ENCODE data around the gene GATA3.

The GATA3 gene

DNA sequence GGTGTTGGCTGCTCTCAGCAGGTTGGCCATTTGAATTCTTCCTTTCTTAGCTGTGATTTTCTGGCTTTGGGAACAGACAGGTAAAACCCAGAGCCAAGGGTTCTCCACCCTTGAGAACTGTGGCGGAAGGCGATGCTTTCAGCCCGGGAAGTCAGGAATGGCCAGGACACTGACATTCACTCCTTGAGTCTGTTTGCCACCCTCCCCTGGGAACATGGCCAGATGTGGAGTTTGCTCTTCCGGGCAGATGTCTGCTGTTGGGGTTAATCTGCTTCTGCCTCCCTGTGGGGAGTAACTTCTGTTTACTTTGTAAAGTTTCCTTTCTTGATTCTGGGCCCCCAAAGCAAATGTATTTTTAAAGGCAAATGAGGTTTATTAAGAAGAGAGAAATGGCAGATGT lies 17.7 kb downstream of the GATA3 start:
- H3K27ac ChIP-seq: no peak overlapping the region
- TF ChIP-seq, protein P1, sequence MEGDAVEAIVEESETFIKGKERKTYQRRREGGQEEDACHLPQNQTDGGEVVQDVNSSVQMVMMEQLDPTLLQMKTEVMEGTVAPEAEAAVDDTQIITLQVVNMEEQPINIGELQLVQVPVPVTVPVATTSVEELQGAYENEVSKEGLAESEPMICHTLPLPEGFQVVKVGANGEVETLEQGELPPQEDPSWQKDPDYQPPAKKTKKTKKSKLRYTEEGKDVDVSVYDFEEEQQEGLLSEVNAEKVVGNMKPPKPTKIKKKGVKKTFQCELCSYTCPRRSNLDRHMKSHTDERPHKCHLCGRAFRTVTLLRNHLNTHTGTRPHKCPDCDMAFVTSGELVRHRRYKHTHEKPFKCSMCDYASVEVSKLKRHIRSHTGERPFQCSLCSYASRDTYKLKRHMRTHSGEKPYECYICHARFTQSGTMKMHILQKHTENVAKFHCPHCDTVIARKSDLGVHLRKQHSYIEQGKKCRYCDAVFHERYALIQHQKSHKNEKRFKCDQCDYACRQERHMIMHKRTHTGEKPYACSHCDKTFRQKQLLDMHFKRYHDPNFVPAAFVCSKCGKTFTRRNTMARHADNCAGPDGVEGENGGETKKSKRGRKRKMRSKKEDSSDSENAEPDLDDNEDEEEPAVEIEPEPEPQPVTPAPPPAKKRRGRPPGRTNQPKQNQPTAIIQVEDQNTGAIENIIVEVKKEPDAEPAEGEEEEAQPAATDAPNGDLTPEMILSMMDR (conservative IDR thresholded peaks at IDR 0.05): no peak

DNA sequence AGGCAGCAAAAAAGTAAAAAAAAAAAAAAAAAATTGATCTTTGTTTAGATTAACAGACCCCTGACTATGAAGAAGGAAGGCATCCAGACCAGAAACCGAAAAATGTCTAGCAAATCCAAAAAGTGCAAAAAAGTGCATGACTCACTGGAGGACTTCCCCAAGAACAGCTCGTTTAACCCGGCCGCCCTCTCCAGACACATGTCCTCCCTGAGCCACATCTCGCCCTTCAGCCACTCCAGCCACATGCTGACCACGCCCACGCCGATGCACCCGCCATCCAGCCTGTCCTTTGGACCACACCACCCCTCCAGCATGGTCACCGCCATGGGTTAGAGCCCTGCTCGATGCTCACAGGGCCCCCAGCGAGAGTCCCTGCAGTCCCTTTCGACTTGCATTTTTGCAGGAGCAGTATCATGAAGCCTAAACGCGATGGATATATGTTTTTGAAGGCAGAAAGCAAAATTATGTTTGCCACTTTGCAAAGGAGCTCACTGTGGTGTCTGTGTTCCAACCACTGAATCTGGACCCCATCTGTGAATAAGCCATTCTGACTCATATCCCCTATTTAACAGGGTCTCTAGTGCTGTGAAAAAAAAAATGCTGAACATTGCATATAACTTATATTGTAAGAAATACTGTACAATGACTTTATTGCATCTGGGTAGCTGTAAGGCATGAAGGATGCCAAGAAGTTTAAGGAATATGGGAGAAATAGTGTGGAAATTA lies 19.4 kb downstream of the GATA3 start:
- TF ChIP-seq ZFX (IDR thresholded peaks at IDR 0.05): no peak
- TF ChIP-seq, protein P1 (conservative IDR thresholded peaks at IDR 0.05): no peak
- H3K27ac ChIP-seq: no peak overlapping the region

DNA sequence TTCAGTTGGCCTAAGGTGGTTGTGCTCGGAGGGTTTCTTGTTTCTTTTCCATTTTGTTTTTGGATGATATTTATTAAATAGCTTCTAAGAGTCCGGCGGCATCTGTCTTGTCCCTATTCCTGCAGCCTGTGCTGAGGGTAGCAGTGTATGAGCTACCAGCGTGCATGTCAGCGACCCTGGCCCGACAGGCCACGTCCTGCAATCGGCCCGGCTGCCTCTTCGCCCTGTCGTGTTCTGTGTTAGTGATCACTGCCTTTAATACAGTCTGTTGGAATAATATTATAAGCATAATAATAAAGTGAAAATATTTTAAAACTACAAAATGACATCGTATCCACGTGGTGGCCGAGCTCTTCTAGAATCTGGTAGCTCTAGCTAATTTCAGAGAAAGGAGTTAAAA lies 20.4 kb downstream of the GATA3 start:
- H3K27ac ChIP-seq: no peak overlapping the region
- no peak for TF ChIP-seq ZFX (IDR thresholded peaks at IDR 0.05)
- TF ChIP-seq, protein P1 (conservative IDR thresholded peaks at IDR 0.05): no peak

DNA sequence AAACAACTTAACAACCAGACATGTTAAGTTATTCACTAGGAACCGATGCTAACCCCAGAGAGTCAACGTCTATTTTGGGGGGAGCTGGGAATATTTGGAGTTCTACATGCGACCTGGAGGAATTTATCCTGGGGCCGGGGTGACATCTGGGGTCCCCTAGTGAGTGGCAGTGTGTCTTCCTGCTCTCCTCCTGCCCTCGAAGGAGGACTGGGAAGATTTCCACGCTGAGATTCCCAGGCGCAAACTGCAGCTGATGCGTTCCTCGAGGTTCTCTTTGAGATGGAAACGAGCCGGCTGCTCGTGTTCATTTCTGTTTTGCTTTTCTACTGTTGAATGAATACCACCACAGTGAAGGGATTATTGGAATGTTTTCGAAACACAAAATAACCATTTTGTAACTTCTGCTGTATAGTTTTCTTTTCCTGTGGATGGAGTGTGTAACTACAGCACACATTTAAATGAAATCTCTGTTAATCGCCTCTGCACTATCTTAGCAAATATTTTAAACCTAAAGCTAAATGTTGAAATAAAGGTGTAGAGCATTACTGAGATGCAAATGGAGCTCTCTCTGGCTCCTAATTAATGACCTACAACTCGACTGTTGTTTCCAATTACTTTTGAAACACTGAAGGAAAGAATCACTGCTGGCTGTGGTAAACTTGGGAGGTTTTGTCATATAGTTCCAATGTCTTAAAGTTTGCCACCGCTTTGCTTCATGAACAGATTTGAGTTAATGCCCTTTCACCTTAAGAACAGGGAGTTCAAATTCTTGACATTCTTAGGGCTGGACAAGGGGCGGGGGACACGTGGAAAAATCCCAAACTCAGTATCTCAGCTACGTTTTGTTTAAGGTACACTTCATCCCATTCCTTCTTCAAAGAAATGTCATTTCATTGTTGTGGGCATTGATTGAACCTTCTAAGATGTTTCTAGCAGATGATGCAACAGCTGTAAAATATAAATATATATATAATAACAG lies 21.1 kb downstream of the GATA3 start:
- no peak overlapping the region for H3K27ac ChIP-seq
- TF ChIP-seq ZFX (IDR thresholded peaks at IDR 0.05): no peak
- TF ChIP-seq, protein P1 (conservative IDR thresholded peaks at IDR 0.05): no peak

DNA sequence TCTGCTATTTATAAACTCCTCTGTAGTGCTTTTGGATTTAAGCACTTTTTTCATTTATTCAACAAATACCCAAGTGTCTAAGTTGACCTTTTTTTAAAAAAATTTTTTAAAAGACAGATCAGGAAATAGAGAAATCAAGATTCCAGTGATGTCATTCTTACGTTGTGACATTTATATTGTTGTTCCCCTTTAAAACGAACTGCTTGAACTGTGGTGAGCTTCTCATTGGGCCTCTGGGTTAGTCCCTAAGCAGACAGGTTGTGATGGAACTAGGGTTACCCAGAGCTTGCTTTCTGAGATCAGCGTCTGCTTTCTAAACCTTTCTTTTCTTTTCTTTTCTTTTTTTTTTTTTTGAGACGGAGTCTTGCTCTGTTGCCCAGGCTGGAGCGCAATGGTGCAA lies 22.4 kb downstream of the GATA3 start:
- TF ChIP-seq, protein P1 (conservative IDR thresholded peaks at IDR 0.05): no peak
- no peak for TF ChIP-seq ZFX (IDR thresholded peaks at IDR 0.05)
- no peak overlapping the region for H3K27ac ChIP-seq

DNA sequence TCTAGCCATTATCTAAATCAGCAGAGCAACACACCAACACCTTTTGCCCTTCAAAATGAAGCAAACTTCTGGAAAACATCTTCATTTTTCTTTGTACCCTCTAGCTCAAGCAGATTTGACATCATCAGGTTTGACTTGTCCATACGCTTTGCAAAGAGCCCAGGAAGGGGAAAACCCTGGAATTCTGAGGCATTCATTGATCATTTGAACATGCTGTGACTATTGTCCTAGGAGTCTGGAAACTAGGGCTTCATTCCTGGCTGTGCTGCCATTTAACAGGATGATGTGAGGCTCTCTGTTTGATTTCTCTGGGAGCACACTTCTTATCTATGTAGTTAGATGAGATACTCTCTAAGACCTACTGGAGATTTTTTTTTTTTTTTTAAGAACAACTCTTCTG lies 23.5 kb downstream of the GATA3 start:
- H3K27ac ChIP-seq: no peak overlapping the region
- TF ChIP-seq ZFX (IDR thresholded peaks at IDR 0.05): no peak
- TF ChIP-seq, protein P1 (conservative IDR thresholded peaks at IDR 0.05): no peak

DNA sequence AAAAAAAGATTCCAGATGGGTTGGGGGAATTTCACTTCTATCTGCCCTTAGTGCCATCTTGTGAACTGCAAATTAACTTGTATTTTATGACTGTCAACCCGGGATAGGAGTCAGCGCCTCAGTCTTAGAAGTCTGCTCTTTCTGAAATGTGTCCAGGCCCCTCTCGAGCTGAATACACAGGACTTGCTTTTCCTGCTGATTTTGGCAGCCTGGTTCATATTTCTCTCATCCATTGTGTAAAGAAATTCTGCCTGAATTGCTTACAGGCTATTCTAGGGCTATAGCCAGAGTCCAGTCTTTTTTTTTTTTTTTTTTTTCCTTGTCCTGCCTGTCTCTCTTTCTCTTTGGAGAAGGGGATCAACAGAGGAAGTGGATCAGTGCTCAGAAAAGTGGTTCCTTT lies 24.6 kb downstream of the GATA3 start:
- no peak for TF ChIP-seq ZFX (IDR thresholded peaks at IDR 0.05)
- TF ChIP-seq, protein P1 (conservative IDR thresholded peaks at IDR 0.05): no peak
- no peak overlapping the region for H3K27ac ChIP-seq
